ENCODE data around the gene OGN.

The OGN gene

GRCh38 chr9:92405818-92406217 lies 1.4 kb upstream of the OGN start:
- DNase-seq (ENCODE audit: low read depth in 2 of 3, low spot score in 2 of 3), result no peak

- DNase-seq (ENCODE audit: low read depth in 2 of 3, low spot score in 2 of 3), result no peak
Observed at GRCh38 chr9:92402826-92403745, 1.3 kb downstream of the OGN start.

GRCh38 chr9:92402360-92402759 lies 2.0 kb downstream of the OGN start:
- DNase-seq (ENCODE audit: low read depth in 2 of 3, low spot score in 2 of 3), result no peak

GRCh38 chr9:92397853-92398252 lies 6.5 kb downstream of the OGN start:
- no peak for DNase-seq (ENCODE audit: low read depth in 2 of 3, low spot score in 2 of 3)

GRCh38 chr9:92395617-92396016 lies 8.8 kb downstream of the OGN start:
- no peak for DNase-seq (ENCODE audit: low read depth in 2 of 3, low spot score in 2 of 3)

GRCh38 chr9:92393686-92394085 lies 10.7 kb downstream of the OGN start:
- no peak for DNase-seq (ENCODE audit: low read depth in 2 of 3, low spot score in 2 of 3)

- DNase-seq (ENCODE audit: low read depth in 2 of 3, low spot score in 2 of 3), result no peak
Observed at GRCh38 chr9:92392690-92393089, 11.7 kb downstream of the OGN start.

GRCh38 chr9:92385953-92386352 lies 18.4 kb downstream of the OGN start:
- no peak for DNase-seq (ENCODE audit: low read depth in 2 of 3, low spot score in 2 of 3)

GRCh38 chr9:92385477-92385876 lies 18.9 kb downstream of the OGN start:
- DNase-seq (ENCODE audit: low read depth in 2 of 3, low spot score in 2 of 3), result no peak

GRCh38 chr9:92385001-92385400 lies 19.4 kb downstream of the OGN start:
- DNase-seq (ENCODE audit: low read depth in 2 of 3, low spot score in 2 of 3), result no peak

- no peak for DNase-seq (ENCODE audit: low read depth in 2 of 3, low spot score in 2 of 3)
Observed at GRCh38 chr9:92384375-92384774, 20.0 kb downstream of the OGN start.

GRCh38 chr9:92381775-92382174 lies 22.6 kb downstream of the OGN start:
- no peak for DNase-seq (ENCODE audit: low read depth in 2 of 3, low spot score in 2 of 3)

GRCh38 chr9:92380603-92381002 lies 23.8 kb downstream of the OGN start:
- no peak for DNase-seq (ENCODE audit: low read depth in 2 of 3, low spot score in 2 of 3)

GRCh38 chr9:92378865-92379560 lies 25.4 kb downstream of the OGN start:
- DNase-seq (ENCODE audit: low read depth in 2 of 3, low spot score in 2 of 3), result no peak

GRCh38 chr9:92377876-92378275 lies 26.5 kb downstream of the OGN start:
- DNase-seq (ENCODE audit: low read depth in 2 of 3, low spot score in 2 of 3), result no peak

- no peak for DNase-seq (ENCODE audit: low read depth in 2 of 3, low spot score in 2 of 3)
Observed at GRCh38 chr9:92373167-92373566, 31.2 kb downstream of the OGN start.

GRCh38 chr9:92369075-92369474 lies 35.3 kb downstream of the OGN start:
- DNase-seq (ENCODE audit: low read depth in 2 of 3, low spot score in 2 of 3), result no peak

GRCh38 chr9:92360083-92360482 lies 44.3 kb downstream of the OGN start:
- DNase-seq (ENCODE audit: low read depth in 2 of 3, low spot score in 2 of 3), result no peak

- no peak for DNase-seq (ENCODE audit: low read depth in 2 of 3, low spot score in 2 of 3)
Observed at GRCh38 chr9:92359394-92359995, 44.9 kb downstream of the OGN start.

GRCh38 chr9:92353051-92353450 lies 51.3 kb downstream of the OGN start:
- DNase-seq (ENCODE audit: low read depth in 2 of 3, low spot score in 2 of 3), result no peak

GRCh38 chr9:92350740-92351133 lies 53.6 kb downstream of the OGN start:
- DNase-seq (ENCODE audit: low read depth in 2 of 3, low spot score in 2 of 3), result no peak
